ENCODE results near the gene HEXIM1. TPM values are rescaled to one million over a fixed set of nuclear protein-coding genes. Genes with fewer than 3 reads are reported as not detected.

The HEXIM1 gene
- total and polyA plus RNA-seq, 2 experiments from 2014 or later, result 9.2 to 10.9 TPM

- Mint-ChIP-seq H3K4me3 (no peak overlapping the region), H3K27ac (no peak overlapping the region), H3K4me1 (peaks cover 11% of the 10 kb centered on the region), H3K9me3 (no peaks in the 10 kb centered on the region), H3K36me3 (ENCODE audit: low read depth) (peaks cover 3% of the 10 kb centered on the region; the same call in 1 of the 3 replicates), H3K27me3 (ENCODE audit: insufficient read depth, low read depth, poor library complexity) (peaks cover 30% of the 10 kb centered on the region)
- H3F3A ChIP-seq (replicated peaks; ENCODE audit: low read depth), result peaks cover 8% of the 10 kb centered on the region; the same call in 1 of the 2 replicates
- no peaks in the 10 kb centered on the region for H3K9me2 ChIP-seq (ENCODE audit: insufficient read depth)
- no peak overlapping the region for H2AFZ ChIP-seq
- no peak overlapping the region for H3K4me3 ChIP-seq
- no peak for ATAC-seq
- H3K27ac ChIP-seq (ENCODE audit: low read depth), result no peak overlapping the region
- no peaks in the 10 kb centered on the region for H3K4me1 ChIP-seq (ENCODE audit: insufficient read depth)
- DNase-seq (ENCODE audit: low spot score), result no peak
- H3K27me3 ChIP-seq (ENCODE audit: insufficient read depth), result no peaks in the 10 kb centered on the region
- H3K4me2 ChIP-seq, result no peak overlapping the region
- H4K20me1 ChIP-seq (replicated peaks; ENCODE audit: insufficient read depth), result no peaks in the 10 kb centered on the region; the same call in 1 of the 2 replicates
- H3K79me2 ChIP-seq (replicated peaks; ENCODE audit: insufficient read depth), result no peaks in the 10 kb centered on the region
- TF ChIP-seq ZNF331 (CRISPR knock-in tag; IDR thresholded peaks at IDR 0.05; ENCODE audit: low read depth), result no peak
- TF ChIP-seq CREB1 (CRISPR knock-in tag; IDR thresholded peaks at IDR 0.05; ENCODE audit: low read depth), result no peak
- no peak for TF ChIP-seq REST (IDR thresholded peaks at IDR 0.05; ENCODE audit: unreplicated experiment)
- TF ChIP-seq, protein P1, sequence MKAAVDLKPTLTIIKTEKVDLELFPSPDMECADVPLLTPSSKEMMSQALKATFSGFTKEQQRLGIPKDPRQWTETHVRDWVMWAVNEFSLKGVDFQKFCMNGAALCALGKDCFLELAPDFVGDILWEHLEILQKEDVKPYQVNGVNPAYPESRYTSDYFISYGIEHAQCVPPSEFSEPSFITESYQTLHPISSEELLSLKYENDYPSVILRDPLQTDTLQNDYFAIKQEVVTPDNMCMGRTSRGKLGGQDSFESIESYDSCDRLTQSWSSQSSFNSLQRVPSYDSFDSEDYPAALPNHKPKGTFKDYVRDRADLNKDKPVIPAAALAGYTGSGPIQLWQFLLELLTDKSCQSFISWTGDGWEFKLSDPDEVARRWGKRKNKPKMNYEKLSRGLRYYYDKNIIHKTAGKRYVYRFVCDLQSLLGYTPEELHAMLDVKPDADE (IDR thresholded peaks at IDR 0.05), result no peak
- no peak for TF ChIP-seq ZNF114 (CRISPR knock-in tag; IDR thresholded peaks at IDR 0.05)
- no peak for TF ChIP-seq NANOG (IDR thresholded peaks at IDR 0.05; ENCODE audit: borderline replicate concordance)
- no peak for TF ChIP-seq JUNB (IDR thresholded peaks at IDR 0.05; ENCODE audit: unreplicated experiment)
- TF ChIP-seq, protein P2, sequence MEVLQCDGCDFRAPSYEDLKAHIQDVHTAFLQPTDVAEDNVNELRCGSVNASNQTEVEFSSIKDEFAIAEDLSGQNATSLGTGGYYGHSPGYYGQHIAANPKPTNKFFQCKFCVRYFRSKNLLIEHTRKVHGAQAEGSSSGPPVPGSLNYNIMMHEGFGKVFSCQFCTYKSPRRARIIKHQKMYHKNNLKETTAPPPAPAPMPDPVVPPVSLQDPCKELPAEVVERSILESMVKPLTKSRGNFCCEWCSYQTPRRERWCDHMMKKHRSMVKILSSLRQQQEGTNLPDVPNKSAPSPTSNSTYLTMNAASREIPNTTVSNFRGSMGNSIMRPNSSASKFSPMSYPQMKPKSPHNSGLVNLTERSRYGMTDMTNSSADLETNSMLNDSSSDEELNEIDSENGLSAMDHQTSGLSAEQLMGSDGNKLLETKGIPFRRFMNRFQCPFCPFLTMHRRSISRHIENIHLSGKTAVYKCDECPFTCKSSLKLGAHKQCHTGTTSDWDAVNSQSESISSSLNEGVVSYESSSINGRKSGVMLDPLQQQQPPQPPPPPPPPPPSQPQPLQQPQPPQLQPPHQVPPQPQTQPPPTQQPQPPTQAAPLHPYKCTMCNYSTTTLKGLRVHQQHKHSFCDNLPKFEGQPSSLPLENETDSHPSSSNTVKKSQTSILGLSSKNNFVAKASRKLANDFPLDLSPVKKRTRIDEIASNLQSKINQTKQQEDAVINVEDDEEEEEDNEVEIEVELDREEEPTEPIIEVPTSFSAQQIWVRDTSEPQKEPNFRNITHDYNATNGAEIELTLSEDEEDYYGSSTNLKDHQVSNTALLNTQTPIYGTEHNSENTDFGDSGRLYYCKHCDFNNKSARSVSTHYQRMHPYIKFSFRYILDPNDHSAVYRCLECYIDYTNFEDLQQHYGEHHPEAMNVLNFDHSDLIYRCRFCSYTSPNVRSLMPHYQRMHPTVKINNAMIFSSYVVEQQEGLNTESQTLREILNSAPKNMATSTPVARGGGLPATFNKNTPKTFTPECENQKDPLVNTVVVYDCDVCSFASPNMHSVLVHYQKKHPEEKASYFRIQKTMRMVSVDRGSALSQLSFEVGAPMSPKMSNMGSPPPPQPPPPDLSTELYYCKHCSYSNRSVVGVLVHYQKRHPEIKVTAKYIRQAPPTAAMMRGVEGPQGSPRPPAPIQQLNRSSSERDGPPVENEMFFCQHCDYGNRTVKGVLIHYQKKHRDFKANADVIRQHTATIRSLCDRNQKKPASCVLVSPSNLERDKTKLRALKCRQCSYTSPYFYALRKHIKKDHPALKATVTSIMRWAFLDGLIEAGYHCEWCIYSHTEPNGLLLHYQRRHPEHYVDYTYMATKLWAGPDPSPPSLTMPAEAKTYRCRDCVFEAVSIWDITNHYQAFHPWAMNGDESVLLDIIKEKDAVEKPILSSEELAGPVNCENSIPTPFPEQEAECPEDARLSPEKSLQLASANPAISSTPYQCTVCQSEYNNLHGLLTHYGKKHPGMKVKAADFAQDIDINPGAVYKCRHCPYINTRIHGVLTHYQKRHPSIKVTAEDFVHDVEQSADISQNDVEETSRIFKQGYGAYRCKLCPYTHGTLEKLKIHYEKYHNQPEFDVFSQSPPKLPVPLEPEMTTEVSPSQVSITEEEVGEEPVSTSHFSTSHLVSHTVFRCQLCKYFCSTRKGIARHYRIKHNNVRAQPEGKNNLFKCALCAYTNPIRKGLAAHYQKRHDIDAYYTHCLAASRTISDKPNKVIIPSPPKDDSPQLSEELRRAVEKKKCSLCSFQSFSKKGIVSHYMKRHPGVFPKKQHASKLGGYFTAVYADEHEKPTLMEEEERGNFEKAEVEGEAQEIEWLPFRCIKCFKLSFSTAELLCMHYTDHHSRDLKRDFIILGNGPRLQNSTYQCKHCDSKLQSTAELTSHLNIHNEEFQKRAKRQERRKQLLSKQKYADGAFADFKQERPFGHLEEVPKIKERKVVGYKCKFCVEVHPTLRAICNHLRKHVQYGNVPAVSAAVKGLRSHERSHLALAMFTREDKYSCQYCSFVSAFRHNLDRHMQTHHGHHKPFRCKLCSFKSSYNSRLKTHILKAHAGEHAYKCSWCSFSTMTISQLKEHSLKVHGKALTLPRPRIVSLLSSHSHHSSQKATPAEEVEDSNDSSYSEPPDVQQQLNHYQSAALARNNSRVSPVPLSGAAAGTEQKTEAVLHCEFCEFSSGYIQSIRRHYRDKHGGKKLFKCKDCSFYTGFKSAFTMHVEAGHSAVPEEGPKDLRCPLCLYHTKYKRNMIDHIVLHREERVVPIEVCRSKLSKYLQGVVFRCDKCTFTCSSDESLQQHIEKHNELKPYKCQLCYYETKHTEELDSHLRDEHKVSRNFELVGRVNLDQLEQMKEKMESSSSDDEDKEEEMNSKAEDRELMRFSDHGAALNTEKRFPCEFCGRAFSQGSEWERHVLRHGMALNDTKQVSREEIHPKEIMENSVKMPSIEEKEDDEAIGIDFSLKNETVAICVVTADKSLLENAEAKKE (CRISPR knock-in tag; IDR thresholded peaks at IDR 0.05), result no peak
- TF ChIP-seq, protein P3, sequence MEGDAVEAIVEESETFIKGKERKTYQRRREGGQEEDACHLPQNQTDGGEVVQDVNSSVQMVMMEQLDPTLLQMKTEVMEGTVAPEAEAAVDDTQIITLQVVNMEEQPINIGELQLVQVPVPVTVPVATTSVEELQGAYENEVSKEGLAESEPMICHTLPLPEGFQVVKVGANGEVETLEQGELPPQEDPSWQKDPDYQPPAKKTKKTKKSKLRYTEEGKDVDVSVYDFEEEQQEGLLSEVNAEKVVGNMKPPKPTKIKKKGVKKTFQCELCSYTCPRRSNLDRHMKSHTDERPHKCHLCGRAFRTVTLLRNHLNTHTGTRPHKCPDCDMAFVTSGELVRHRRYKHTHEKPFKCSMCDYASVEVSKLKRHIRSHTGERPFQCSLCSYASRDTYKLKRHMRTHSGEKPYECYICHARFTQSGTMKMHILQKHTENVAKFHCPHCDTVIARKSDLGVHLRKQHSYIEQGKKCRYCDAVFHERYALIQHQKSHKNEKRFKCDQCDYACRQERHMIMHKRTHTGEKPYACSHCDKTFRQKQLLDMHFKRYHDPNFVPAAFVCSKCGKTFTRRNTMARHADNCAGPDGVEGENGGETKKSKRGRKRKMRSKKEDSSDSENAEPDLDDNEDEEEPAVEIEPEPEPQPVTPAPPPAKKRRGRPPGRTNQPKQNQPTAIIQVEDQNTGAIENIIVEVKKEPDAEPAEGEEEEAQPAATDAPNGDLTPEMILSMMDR (conservative IDR thresholded peaks at IDR 0.05; ENCODE audit: low read depth in 2 of 2), result no peak
- no peak for TF ChIP-seq STAT1 (IDR thresholded peaks at IDR 0.05; ENCODE audit: unreplicated experiment)
- no peak for TF ChIP-seq EZH2phosphoT487 (IDR thresholded peaks at IDR 0.05; ENCODE audit: unreplicated experiment)
- no peak for TF ChIP-seq EZH2 (IDR thresholded peaks at IDR 0.05; ENCODE audit: low read depth, unreplicated experiment)
- no peaks in the 10 kb centered on the region for H3K36me3 ChIP-seq (ENCODE audit: insufficient read depth)
Observed at GRCh38 chr17:45129426-45129939, 18.8 kb upstream of the HEXIM1 start.
